GM10847 (cell line): ENCODE measurements around the gene ATRIP.

Source experiments
- POLR2A ChIP-seq: IDR thresholded peaks from 2 replicates; pipeline ENCODE4 v1.6.1; 2011; ENCODE audit not compliant: insufficient read length; ENCODE audit errors: extremely low read depth

ATRIP gene

GRCh38 chr3:48446425-48447193 is at the start of gene ATRIP:
Gene ATRIP (plus strand): TSS chr3:48446737. CDS start chr3:48446846, 109 bp downstream.
- peak; percentile 97 for TF ChIP-seq POLR2A

GRCh38 chr3:48397767-48398681 is 48.5 kb upstream of the ATRIP start:
- TF ChIP-seq POLR2A = no peak

DNA sequence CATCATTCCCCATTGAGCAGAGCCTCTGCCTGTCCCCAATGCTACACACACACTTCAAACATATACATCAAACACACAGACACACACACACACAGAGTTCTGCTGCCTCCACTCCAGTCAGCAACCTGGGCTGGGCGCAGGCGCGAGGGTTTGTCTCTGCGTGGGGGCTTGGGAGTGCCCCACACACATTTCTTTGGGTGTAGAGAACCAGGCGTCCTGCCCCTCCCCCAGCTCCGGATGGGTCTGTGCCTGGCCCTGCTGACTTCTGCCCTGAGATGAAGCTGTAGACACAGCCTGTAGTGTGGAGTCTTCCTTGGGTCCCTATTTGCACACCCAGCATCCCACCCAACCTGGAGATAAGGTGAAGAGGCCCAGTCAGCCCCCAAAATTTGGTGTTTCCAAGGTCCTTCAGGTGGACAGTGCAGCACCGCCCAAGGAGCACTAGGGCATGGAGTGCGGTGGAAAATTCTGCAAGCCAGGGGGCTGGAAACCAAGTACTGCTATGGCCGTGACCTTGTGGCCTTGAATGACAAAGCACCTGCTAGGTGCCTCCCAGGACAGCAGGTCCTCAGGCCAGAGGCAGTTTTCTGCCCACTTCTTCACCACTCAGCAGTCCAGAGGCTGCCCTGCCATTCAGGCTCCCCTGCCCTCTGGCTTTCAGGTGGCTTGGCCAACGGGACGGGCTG is 47.7 kb upstream of the ATRIP start:
- TF ChIP-seq POLR2A = no peak

DNA sequence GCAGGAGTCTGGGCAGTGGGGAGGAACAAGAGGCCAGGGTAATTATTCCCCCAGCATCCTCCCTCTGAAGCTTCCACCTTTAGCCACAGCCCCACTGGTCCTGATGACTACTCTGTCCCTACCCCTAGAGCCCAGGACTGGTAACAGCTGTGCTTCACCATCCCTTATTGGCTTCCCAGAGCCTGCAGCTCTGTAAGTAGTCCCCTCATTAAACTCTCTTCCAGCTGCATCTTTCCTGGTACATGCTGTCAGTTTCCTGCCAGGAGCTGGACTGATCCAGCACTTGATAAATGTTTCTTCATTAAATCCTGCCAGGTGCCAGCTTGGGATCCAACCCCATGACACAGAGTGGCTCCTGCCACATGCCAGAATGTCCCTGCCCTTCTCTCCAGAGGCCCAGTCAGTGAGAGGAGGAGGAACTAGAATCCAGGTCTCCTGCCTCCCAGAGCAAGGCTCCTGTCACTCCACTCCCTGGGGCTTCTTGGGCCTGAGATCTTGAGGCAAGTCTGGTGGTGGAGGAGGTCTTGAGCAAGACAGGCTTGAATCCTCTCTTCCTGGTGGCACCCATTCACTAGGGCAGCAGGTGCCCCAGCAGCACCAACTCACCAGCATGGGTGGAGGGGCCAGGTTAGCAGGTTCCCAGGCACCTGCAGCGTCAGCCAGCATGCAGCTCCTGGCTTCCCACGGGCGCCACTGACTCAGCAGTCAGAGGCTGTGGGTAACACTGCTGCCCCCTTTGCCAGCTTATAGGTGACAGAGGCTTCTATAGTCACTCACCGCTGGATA is 47.0 kb upstream of the ATRIP start:
- TF ChIP-seq POLR2A = no peak

GRCh38 chr3:48400824-48401433 is 45.6 kb upstream of the ATRIP start:
- no peak for TF ChIP-seq POLR2A

- no peak for TF ChIP-seq POLR2A
Measured at GRCh38 chr3:48402281-48402732, 44.2 kb upstream of the ATRIP start.

GRCh38 chr3:48402907-48403306 is 43.6 kb upstream of the ATRIP start:
- TF ChIP-seq POLR2A = no peak

GRCh38 chr3:48403533-48404439 is 42.8 kb upstream of the ATRIP start:
- TF ChIP-seq POLR2A = no peak

- TF ChIP-seq POLR2A = no peak
Measured at GRCh38 chr3:48404440-48405342, 41.8 kb upstream of the ATRIP start.

DNA sequence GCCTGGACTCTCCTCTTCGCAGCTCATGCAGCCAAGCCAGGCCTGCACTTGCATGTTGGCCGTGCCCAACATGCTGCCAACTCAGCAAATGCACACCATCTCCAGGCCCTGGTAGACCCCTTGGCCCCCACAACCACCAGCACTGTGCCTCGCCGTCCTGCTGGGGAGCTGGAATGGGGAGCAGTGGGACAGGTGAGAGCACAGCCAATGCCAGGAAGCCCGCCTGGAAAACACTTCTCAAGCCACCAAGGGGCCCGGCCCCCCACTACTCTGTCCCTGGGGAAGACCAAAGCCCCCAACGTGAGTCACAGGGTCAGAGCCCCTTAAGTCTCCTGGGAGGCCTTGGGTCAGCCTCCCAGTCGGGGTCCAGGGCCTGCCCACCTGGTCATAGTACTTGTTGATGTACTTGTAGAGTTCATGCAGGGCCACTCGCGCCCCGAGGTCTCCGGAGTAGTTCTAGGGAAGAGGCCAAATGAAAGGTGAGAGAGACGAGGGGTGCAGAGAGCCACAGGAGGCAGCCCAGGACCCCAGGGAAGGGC is 41.1 kb upstream of the ATRIP start:
- TF ChIP-seq POLR2A = no peak

GRCh38 chr3:48405971-48406370 is 40.6 kb upstream of the ATRIP start:
- no peak for TF ChIP-seq POLR2A
